GM21529 (cell line): ENCODE results near the gene FBN2.

Source experiments
- ATAC-seq: cut with Tn5 transposase; IDR thresholded peaks from one replicate; pipeline ENCODE4 v1.9.1; 2021; ENCODE audit not compliant: unreplicated experiment

Gene FBN2

GRCh38 chr5:128213340-128213739, 324.7 kb downstream of the FBN2 start:
- no peak for ATAC-seq

GRCh38 chr5:128212191-128212806, 325.7 kb downstream of the FBN2 start:
- no peak for ATAC-seq

GRCh38 chr5:128208436-128208835, 329.6 kb downstream of the FBN2 start:
- ATAC-seq = no peak
